Stimulated activated CD4-positive, alpha-beta T cell treated with anti-CD3 and anti-CD28 coated beads, Interleukin-12 subunit alpha, Interleukin-12 subunit beta, amount 100 ng/mL, for 24 hours (primary cell): Measurements from ENCODE around the gene SMYD3.
"Not testable (repeated sequence)": the region's sequence is repeated elsewhere in the genome, so short reads cannot be mapped to it uniquely, and the experiment has no call there.

Source experiments
- DNase-seq, 2 experiments: peaks; one replicate each; pipeline ENCODE4 v3.0.0-alpha.2; 2020; ENCODE audit warnings: low read depth in 2 of 2

Gene SMYD3

GRCh38 chr1:246032031-246032551, 475.0 kb downstream of the SMYD3 start:
- DNase-seq: no peak

- no peak for DNase-seq
Measured at GRCh38 chr1:246029616-246030015, 477.5 kb downstream of the SMYD3 start.

- DNase-seq: not testable (repeated sequence)
Measured at GRCh38 chr1:246024118-246024517, 483.0 kb downstream of the SMYD3 start.

GRCh38 chr1:246020211-246020954, 486.7 kb downstream of the SMYD3 start:
- no peak for DNase-seq

- DNase-seq: no peak
Measured at GRCh38 chr1:246018146-246018545, 488.9 kb downstream of the SMYD3 start.

GRCh38 chr1:246012341-246012740, 494.7 kb downstream of the SMYD3 start:
- no peak for DNase-seq

GRCh38 chr1:246010386-246010785, 496.7 kb downstream of the SMYD3 start:
- no peak for DNase-seq

GRCh38 chr1:246008363-246008831, 498.7 kb downstream of the SMYD3 start:
- DNase-seq: no peak

- DNase-seq: no peak
Measured at GRCh38 chr1:246005067-246005466, 502.0 kb downstream of the SMYD3 start.

- no peak for DNase-seq
Measured at GRCh38 chr1:246004301-246004700, 502.8 kb downstream of the SMYD3 start.

GRCh38 chr1:246003442-246003730, 503.7 kb downstream of the SMYD3 start:
- no peak for DNase-seq

- DNase-seq: peak; percentile 69 to 80
Measured at GRCh38 chr1:246002725-246003441, 504.2 kb downstream of the SMYD3 start.

- no peak for DNase-seq
Measured at GRCh38 chr1:246001837-246002230, 505.2 kb downstream of the SMYD3 start.

- no peak for DNase-seq
Measured at GRCh38 chr1:246001142-246001836, 505.8 kb downstream of the SMYD3 start.

GRCh38 chr1:246000638-246001015, 506.5 kb downstream of the SMYD3 start:
- no peak for DNase-seq

GRCh38 chr1:245999697-246000637, 507.1 kb downstream of the SMYD3 start:
- no peak for DNase-seq

GRCh38 chr1:245997471-245998258, 509.4 kb downstream of the SMYD3 start:
- no peak for DNase-seq

GRCh38 chr1:245996811-245997210, 510.3 kb downstream of the SMYD3 start:
- no peak for DNase-seq

- no peak for DNase-seq
Measured at GRCh38 chr1:245995474-245995873, 511.6 kb downstream of the SMYD3 start.

GRCh38 chr1:245991266-245991665, 515.8 kb downstream of the SMYD3 start:
- no peak for DNase-seq
